CD14-positive monocyte (primary cell): ENCODE results near the gene PPIE. TPM values are rescaled to one million over a fixed set of nuclear protein-coding genes. Genes with fewer than 3 reads are reported as not detected.

Experiments
- DNase-seq, 3 donors: peaks; one replicate each; pipeline ENCODE4 v3.0.0-alpha.2; 2011 to 2022
- H2AFZ ChIP-seq: 2 replicates; pipeline ENCODE4 v1.6.0; 2012; ENCODE audit warnings: mild to moderate bottlenecking, low read depth, low read length, inconsistent platforms; ENCODE audit not compliant: insufficient read depth, poor library complexity, severe bottlenecking
- H3K27ac ChIP-seq, 2 donors: 1 replicate in 1 of 2; 2 replicates in 1 of 2; pipeline ENCODE4 v1.5.1; 2012 to 2013; ENCODE audit warnings: low read length in 2 of 2, control low read depth in 1 of 2, inconsistent platforms in 1 of 2, low read depth in 1 of 2, mild to moderate bottlenecking in 1 of 2
- H3K27me3 ChIP-seq, 2 donors: one replicate each; pipeline versions ENCODE4 v1.6.0 to v1.6.1; 2011 to 2013; ENCODE audit warnings: low read length in 2 of 2; ENCODE audit not compliant: control insufficient read depth in 2 of 2, insufficient read depth in 2 of 2
- H3K36me3 ChIP-seq, 2 donors: replicated peaks in 1 of 2; 1 replicate in 1 of 2; 2 replicates in 1 of 2; pipeline versions ENCODE4 v1.5.1 to v1.6.1; 2012 to 2013; ENCODE audit warnings: low read length in 2 of 2, control low read depth in 1 of 2, inconsistent platforms in 1 of 2, mild to moderate bottlenecking in 1 of 2; ENCODE audit not compliant: insufficient read depth in 2 of 2, control insufficient read depth in 1 of 2
- H3K4me1 ChIP-seq, 2 donors: 1 replicate in 1 of 2; 2 replicates in 1 of 2; pipeline versions ENCODE4 v1.5.1 to v1.6.1; 2012 to 2013; ENCODE audit warnings: low read length in 2 of 2, control low read depth in 1 of 2, inconsistent platforms in 1 of 2, mild to moderate bottlenecking in 1 of 2, moderate library complexity in 1 of 2; ENCODE audit not compliant: insufficient read depth in 2 of 2, control insufficient read depth in 1 of 2
- H3K4me2 ChIP-seq: replicated peaks from 2 replicates; pipeline ENCODE3; 2012; ENCODE audit warnings: low read length, moderate library complexity, mild to moderate bottlenecking; ENCODE audit not compliant: poor library complexity, severe bottlenecking; ENCODE audit errors: extremely low read depth
- H3K4me3 ChIP-seq, 3 experiments: fragments of 200-600 bp in 1 of 3; sonication (generic) in 1 of 3; replicated peaks in 1 of 3; 1 replicate in 2 of 3; 2 replicates in 1 of 3; pipeline ENCODE4 v1.5.1; 2011 to 2013; ENCODE audit warnings: low read length in 3 of 3, mild to moderate bottlenecking in 3 of 3, control low read depth in 2 of 3, low read depth in 2 of 3, inconsistent platforms in 1 of 3, moderate library complexity in 1 of 3
- H3K79me2 ChIP-seq: 2 replicates; pipeline ENCODE4 v1.6.0; 2012; ENCODE audit warnings: mild to moderate bottlenecking, control low read depth, inconsistent platforms, low read length, moderate library complexity; ENCODE audit not compliant: insufficient read depth
- H3K9ac ChIP-seq: 2 replicates; pipeline ENCODE4 v1.6.0; 2017; ENCODE audit warnings: low read length, mild to moderate bottlenecking; ENCODE audit not compliant: insufficient read depth, poor library complexity, severe bottlenecking
- H3K9me3 ChIP-seq, 2 donors: replicated peaks in 1 of 2; 1 replicate in 1 of 2; 2 replicates in 1 of 2; pipeline versions ENCODE4 v1.5.1 to v1.6.1; 2012 to 2013; ENCODE audit warnings: low read length in 2 of 2, control low read depth in 1 of 2; ENCODE audit not compliant: control insufficient read depth in 1 of 2, insufficient read depth in 1 of 2
- H4K20me1 ChIP-seq: 2 replicates; pipeline ENCODE4 v1.6.0; 2012; ENCODE audit warnings: mild to moderate bottlenecking, low read length, control low read depth, moderate library complexity; ENCODE audit not compliant: insufficient read depth
- H3K27ac Mint-ChIP-seq, 7 donors: one replicate each; pipeline ENCODE4 v1.8.0; 2020; ENCODE audit warnings: mild to moderate bottlenecking in 7 of 7, mixed read lengths in 7 of 7, moderate library complexity in 6 of 7, inconsistent platforms in 2 of 7
- H3K27me3 Mint-ChIP-seq, 3 donors: one replicate each; pipeline ENCODE4 v1.8.0; 2021 to 2022; ENCODE audit warnings: low read depth in 3 of 3, mild to moderate bottlenecking in 3 of 3, mixed read lengths in 3 of 3, moderate library complexity in 3 of 3, inconsistent platforms in 1 of 3
- H3K36me3 Mint-ChIP-seq, 2 donors: one replicate each; pipeline ENCODE4 v1.8.0; 2020; ENCODE audit warnings: mixed read lengths in 2 of 2, inconsistent platforms in 1 of 2, mild to moderate bottlenecking in 1 of 2
- H3K4me1 Mint-ChIP-seq: one replicate; pipeline ENCODE4 v1.8.0; 2020; ENCODE audit warnings: mild to moderate bottlenecking, mixed read lengths
- H3K4me3 Mint-ChIP-seq, 2 donors: one replicate each; pipeline ENCODE4 v1.8.0; 2020; ENCODE audit warnings: mild to moderate bottlenecking in 2 of 2, mixed read lengths in 2 of 2, moderate library complexity in 1 of 2
- H3K9me3 Mint-ChIP-seq, 7 donors: one replicate each; pipeline ENCODE4 v1.8.0; 2020 to 2022; ENCODE audit warnings: mixed read lengths in 7 of 7, mild to moderate bottlenecking in 6 of 7, moderate library complexity in 6 of 7, inconsistent platforms in 2 of 7
- CTCF ChIP-seq: fragments of 200-600 bp; IDR thresholded peaks from one replicate; pipeline ENCODE4 v1.8.0; 2022; ENCODE audit warnings: antibody characterized with exemption, mild to moderate bottlenecking
- WGBS: methylation state at CpG from one replicate; pipeline ENCODE4 v1.1.5; 2013; ENCODE audit warnings: missing lambda C conversion rate; ENCODE audit not compliant: insufficient coverage; 5-methylcytosine and 5-hydroxymethylcytosine counted together
- intact Hi-C, 2 donors: fragments of 100-400 bp; cut with micrococcal nuclease; formaldehyde crosslinking; loops; one replicate each; pipeline versions ENCODE4 v1.15.0 to v1.15.1; 2023
- polyA plus RNA-seq, 3 donors: library from polyadenylated mRNA; depleted of rRNA in 1 of 3; unstranded in 2 of 3; stranded (reverse) in 1 of 3; fragments of 300-500 nt in 2 of 3; fragments of >200 nt in 1 of 3; fragmentation: Illumina TruSeq in 2 of 3; gene quantifications; 1 replicate in 2 of 3; 2 replicates in 1 of 3; pipeline ENCODE4 v1.2.3, GENCODE V29; 2012 to 2021

PPIE gene
- polyA plus RNA-seq, 3 donors: 48.8 to 55.9 (median 48.9) TPM

- H3K27ac Mint-ChIP-seq: peak overlapping the region; percentile 91 to 97 (median 95)
- TF ChIP-seq CTCF: peak; percentile 92
- intact Hi-C loops: no loop called here
- peak overlapping the region; percentile 63 for H3K4me2 ChIP-seq
- H3K9me3 ChIP-seq: no peaks in the 10 kb centered on the region
- H3K9ac ChIP-seq: peak overlapping the region; percentile 70
- H3K36me3 Mint-ChIP-seq: peaks cover 0 to 7% of the 10 kb centered on the region in 2 donors
- H3K27me3 ChIP-seq: no peaks in the 10 kb centered on the region
- H3K36me3 ChIP-seq: no peaks in the 10 kb centered on the region
- peak overlapping the region; percentile 74 to 78 for H3K4me3 Mint-ChIP-seq
- H3K4me1 ChIP-seq: peaks cover 45 to 61% of the 10 kb centered on the region in 2 donors
- H3K9me3 Mint-ChIP-seq: no peaks in the 10 kb centered on the region
- H2AFZ ChIP-seq: peak overlapping the region; percentile 67
- peak; percentile 66 to 78 (median 66) for DNase-seq
- H3K79me2 ChIP-seq: peaks cover 15% of the 10 kb centered on the region
- 0% methylated on average over 3 of the region's 8 CpGs for WGBS
- peak overlapping the region; percentile 41 to 69 (median 44) for H3K4me3 ChIP-seq
- peak overlapping the region; percentile 76 to 89 for H3K27ac ChIP-seq
- H3K27me3 Mint-ChIP-seq: no peaks in the 10 kb centered on the region
- H3K4me1 Mint-ChIP-seq: peaks cover 54% of the 10 kb centered on the region
- no peaks in the 10 kb centered on the region for H4K20me1 ChIP-seq
Measured at GRCh38 chr1:39799770-39800470, 61.2 kb downstream of the PPIE start.

- Histone ChIP-seq H3K36me3 (no peaks in the 10 kb centered on the region), H4K20me1 (no peaks in the 10 kb centered on the region), H3K4me1 (peaks cover 45 to 57% of the 10 kb centered on the region in 2 donors), H3K79me2 (peaks cover 15% of the 10 kb centered on the region), H3K9me3 (no peaks in the 10 kb centered on the region), H3K4me2 (no peak overlapping the region), H3K27ac (peak overlapping the region in 1 of 2 donors; percentile 89), H2AFZ (no peak overlapping the region), H3K4me3 (no peak overlapping the region), H3K27me3 (no peaks in the 10 kb centered on the region), H3K9ac (no peak overlapping the region)
- H3K4me3 Mint-ChIP-seq: no peak overlapping the region
- intact Hi-C loops: no loop called here
- WGBS: no CpG with 5 or more reads among the region's 3 CpGs
- TF ChIP-seq CTCF: no peak
- H3K36me3 Mint-ChIP-seq: peaks cover 2 to 7% of the 10 kb centered on the region in 2 donors
- peak overlapping the region in 5 of 7 donors; percentile 68 to 92 (median 82) for H3K27ac Mint-ChIP-seq
- H3K4me1 Mint-ChIP-seq: peaks cover 51% of the 10 kb centered on the region
- H3K27me3 Mint-ChIP-seq: no peaks in the 10 kb centered on the region
- DNase-seq: no peak
- peaks cover 0 to under 1% (median 0%) of the 10 kb centered on the region in 7 donors for H3K9me3 Mint-ChIP-seq
Measured at GRCh38 chr1:39800471-39800835, 61.8 kb downstream of the PPIE start.
